Lower leg skin (tissue), 3 donors: ENCODE results near the gene PTGS2.

Experiments used
- POLR2A ChIP-seq, 2 donors: fragments of 450-650 bp; IDR thresholded peaks; one replicate each; pipeline ENCODE4 v1.6.1; 2016 to 2017; ENCODE audit warnings: antibody characterized with exemption in 2 of 2, mild to moderate bottlenecking in 1 of 2, moderate library complexity in 1 of 2
- TF ChIP-seq, protein P1 (sequence below), 3 donors: fragments of 450-650 bp; IDR thresholded peaks; one replicate each; pipeline ENCODE4 v1.5.1; 2016; ENCODE audit warnings: antibody characterized with exemption in 3 of 3, mild to moderate bottlenecking in 3 of 3, moderate library complexity in 2 of 3

DNA sequence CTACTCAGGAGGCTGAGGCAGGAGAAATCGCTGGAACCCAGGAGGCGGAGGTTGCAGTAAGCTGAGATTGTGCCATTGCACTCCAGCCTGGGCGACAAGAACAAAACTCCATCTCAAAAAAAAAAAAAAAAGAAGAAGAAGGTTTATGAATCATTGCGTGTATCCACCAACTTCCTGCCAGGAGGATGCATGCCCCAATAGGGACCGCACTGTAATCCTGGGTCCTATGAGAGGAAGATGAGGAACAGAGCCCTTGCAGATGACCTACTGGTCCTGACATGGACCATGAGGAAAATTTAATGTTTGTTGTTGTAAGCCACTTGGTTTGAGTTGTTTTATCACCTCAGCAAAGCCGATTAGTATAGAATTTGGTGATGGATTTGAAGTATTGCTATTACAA, 56.7 kb downstream of the PTGS2 start:
- TF ChIP-seq, protein P1, sequence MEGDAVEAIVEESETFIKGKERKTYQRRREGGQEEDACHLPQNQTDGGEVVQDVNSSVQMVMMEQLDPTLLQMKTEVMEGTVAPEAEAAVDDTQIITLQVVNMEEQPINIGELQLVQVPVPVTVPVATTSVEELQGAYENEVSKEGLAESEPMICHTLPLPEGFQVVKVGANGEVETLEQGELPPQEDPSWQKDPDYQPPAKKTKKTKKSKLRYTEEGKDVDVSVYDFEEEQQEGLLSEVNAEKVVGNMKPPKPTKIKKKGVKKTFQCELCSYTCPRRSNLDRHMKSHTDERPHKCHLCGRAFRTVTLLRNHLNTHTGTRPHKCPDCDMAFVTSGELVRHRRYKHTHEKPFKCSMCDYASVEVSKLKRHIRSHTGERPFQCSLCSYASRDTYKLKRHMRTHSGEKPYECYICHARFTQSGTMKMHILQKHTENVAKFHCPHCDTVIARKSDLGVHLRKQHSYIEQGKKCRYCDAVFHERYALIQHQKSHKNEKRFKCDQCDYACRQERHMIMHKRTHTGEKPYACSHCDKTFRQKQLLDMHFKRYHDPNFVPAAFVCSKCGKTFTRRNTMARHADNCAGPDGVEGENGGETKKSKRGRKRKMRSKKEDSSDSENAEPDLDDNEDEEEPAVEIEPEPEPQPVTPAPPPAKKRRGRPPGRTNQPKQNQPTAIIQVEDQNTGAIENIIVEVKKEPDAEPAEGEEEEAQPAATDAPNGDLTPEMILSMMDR (IDR thresholded peaks at IDR 0.05) = no peak
- no peak for TF ChIP-seq POLR2A (IDR thresholded peaks at IDR 0.05)
